ENCODE results near the gene TMEM242.

Gene TMEM242

DNA sequence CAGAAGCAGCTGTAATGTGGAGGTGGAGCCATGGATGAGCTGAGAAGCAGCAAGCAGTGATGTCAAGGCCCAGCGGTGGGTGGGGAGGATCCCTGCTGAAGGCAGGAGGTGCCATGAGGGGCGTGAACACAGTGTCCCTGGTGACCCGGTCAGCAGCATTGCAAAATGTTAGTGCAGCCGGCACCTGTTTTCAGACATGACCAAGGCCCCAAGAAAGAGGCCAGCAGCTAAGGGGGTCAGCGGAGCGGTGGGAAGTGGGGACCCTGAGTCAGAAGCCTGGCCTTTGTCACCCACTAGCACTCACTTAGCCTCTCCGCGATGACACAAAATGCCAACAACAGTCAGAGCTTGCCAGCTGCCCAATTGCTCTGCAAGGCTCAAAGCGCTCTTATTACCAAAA lies 51.9 kb downstream of the TMEM242 start:
- TF ChIP-seq TCF4 (CRISPR knock-in tag; IDR thresholded peaks at IDR 0.05; ENCODE audit: borderline replicate concordance) (no peak), ZC3H10 (CRISPR knock-in tag; IDR thresholded peaks at IDR 0.05) (no peak), ESRRG (CRISPR knock-in tag; IDR thresholded peaks at IDR 0.05) (no peak), ZNF565 (CRISPR knock-in tag; conservative IDR thresholded peaks at IDR 0.05; ENCODE audit: low read depth) (no peak), ZNF8 (CRISPR knock-in tag; IDR thresholded peaks at IDR 0.05) (no peak), ARNTL (CRISPR knock-in tag; IDR thresholded peaks at IDR 0.05; ENCODE audit: borderline replicate concordance, low read depth) (no peak), OSR1 (CRISPR knock-in tag; IDR thresholded peaks at IDR 0.05) (no peak), ZFP3 (CRISPR knock-in tag; IDR thresholded peaks at IDR 0.05) (no peak), ZFP30 (CRISPR knock-in tag; IDR thresholded peaks at IDR 0.05) (no peak)
- TF ChIP-seq, protein P1, sequence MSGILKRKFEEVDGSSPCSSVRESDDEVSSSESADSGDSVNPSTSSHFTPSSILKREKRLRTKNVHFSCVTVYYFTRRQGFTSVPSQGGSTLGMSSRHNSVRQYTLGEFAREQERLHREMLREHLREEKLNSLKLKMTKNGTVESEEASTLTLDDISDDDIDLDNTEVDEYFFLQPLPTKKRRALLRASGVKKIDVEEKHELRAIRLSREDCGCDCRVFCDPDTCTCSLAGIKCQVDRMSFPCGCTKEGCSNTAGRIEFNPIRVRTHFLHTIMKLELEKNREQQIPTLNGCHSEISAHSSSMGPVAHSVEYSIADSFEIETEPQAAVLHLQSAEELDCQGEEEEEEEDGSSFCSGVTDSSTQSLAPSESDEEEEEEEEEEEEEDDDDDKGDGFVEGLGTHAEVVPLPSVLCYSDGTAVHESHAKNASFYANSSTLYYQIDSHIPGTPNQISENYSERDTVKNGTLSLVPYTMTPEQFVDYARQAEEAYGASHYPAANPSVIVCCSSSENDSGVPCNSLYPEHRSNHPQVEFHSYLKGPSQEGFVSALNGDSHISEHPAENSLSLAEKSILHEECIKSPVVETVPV (CRISPR knock-in tag; IDR thresholded peaks at IDR 0.05): no peak
- TF ChIP-seq, protein P2, sequence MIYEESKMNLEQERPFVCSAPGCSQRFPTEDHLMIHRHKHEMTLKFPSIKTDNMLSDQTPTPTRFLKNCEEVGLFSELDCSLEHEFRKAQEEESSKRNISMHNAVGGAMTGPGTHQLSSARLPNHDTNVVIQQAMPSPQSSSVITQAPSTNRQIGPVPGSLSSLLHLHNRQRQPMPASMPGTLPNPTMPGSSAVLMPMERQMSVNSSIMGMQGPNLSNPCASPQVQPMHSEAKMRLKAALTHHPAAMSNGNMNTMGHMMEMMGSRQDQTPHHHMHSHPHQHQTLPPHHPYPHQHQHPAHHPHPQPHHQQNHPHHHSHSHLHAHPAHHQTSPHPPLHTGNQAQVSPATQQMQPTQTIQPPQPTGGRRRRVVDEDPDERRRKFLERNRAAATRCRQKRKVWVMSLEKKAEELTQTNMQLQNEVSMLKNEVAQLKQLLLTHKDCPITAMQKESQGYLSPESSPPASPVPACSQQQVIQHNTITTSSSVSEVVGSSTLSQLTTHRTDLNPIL (CRISPR knock-in tag; IDR thresholded peaks at IDR 0.05; ENCODE audit: low read depth): no peak
- TF ChIP-seq, protein P3, sequence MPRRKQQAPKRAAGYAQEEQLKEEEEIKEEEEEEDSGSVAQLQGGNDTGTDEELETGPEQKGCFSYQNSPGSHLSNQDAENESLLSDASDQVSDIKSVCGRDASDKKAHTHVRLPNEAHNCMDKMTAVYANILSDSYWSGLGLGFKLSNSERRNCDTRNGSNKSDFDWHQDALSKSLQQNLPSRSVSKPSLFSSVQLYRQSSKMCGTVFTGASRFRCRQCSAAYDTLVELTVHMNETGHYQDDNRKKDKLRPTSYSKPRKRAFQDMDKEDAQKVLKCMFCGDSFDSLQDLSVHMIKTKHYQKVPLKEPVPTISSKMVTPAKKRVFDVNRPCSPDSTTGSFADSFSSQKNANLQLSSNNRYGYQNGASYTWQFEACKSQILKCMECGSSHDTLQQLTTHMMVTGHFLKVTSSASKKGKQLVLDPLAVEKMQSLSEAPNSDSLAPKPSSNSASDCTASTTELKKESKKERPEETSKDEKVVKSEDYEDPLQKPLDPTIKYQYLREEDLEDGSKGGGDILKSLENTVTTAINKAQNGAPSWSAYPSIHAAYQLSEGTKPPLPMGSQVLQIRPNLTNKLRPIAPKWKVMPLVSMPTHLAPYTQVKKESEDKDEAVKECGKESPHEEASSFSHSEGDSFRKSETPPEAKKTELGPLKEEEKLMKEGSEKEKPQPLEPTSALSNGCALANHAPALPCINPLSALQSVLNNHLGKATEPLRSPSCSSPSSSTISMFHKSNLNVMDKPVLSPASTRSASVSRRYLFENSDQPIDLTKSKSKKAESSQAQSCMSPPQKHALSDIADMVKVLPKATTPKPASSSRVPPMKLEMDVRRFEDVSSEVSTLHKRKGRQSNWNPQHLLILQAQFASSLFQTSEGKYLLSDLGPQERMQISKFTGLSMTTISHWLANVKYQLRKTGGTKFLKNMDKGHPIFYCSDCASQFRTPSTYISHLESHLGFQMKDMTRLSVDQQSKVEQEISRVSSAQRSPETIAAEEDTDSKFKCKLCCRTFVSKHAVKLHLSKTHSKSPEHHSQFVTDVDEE (CRISPR knock-in tag; IDR thresholded peaks at IDR 0.05): no peak
- ATAC-seq: no peak

DNA sequence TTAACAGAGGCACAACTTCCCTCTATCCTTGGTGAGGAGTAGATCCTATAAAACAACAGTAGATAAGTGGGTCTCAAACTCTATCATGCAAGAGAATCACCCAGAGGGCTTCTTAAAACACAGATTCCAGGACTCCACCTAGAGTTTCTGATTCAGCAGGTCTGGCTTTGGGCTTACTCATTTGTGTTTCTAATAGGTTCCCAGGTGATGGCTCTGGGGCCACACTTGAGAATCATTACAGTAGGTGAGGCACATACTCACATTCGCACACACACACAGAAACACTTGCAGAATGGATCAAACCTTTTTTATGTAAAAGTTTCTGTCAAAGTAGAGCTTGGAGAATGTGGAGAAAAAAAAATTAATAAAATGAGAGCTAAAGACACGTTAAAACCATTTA lies 52.4 kb downstream of the TMEM242 start:
- ATAC-seq: no peak
- no peak for TF ChIP-seq SNAI2 (CRISPR knock-in tag; IDR thresholded peaks at IDR 0.05)
- no peak for TF ChIP-seq ZFP30 (CRISPR knock-in tag; IDR thresholded peaks at IDR 0.05)
- TF ChIP-seq ZNF8 (CRISPR knock-in tag; IDR thresholded peaks at IDR 0.05): no peak
- TF ChIP-seq PPARA (CRISPR knock-in tag; IDR thresholded peaks at IDR 0.05; ENCODE audit: borderline replicate concordance): no peak
- TF ChIP-seq ESRRG (CRISPR knock-in tag; IDR thresholded peaks at IDR 0.05): no peak
- TF ChIP-seq ZNF565 (CRISPR knock-in tag; conservative IDR thresholded peaks at IDR 0.05; ENCODE audit: low read depth): no peak
- TF ChIP-seq ARNTL (CRISPR knock-in tag; IDR thresholded peaks at IDR 0.05; ENCODE audit: borderline replicate concordance, low read depth): no peak
- no peak for TF ChIP-seq TOX (CRISPR knock-in tag; IDR thresholded peaks at IDR 0.05; ENCODE audit: borderline replicate concordance)
- TF ChIP-seq, protein P4, sequence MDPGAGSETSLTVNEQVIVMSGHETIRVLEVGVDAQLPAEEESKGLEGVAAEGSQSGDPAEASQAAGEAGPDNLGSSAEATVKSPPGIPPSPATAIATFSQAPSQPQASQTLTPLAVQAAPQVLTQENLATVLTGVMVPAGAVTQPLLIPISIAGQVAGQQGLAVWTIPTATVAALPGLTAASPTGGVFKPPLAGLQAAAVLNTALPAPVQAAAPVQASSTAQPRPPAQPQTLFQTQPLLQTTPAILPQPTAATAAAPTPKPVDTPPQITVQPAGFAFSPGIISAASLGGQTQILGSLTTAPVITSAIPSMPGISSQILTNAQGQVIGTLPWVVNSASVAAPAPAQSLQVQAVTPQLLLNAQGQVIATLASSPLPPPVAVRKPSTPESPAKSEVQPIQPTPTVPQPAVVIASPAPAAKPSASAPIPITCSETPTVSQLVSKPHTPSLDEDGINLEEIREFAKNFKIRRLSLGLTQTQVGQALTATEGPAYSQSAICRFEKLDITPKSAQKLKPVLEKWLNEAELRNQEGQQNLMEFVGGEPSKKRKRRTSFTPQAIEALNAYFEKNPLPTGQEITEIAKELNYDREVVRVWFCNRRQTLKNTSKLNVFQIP (CRISPR knock-in tag; IDR thresholded peaks at IDR 0.05; ENCODE audit: borderline replicate concordance, low read depth): no peak
- no peak for TF ChIP-seq ISL1 (CRISPR knock-in tag; IDR thresholded peaks at IDR 0.05)
- TF ChIP-seq, protein P5, sequence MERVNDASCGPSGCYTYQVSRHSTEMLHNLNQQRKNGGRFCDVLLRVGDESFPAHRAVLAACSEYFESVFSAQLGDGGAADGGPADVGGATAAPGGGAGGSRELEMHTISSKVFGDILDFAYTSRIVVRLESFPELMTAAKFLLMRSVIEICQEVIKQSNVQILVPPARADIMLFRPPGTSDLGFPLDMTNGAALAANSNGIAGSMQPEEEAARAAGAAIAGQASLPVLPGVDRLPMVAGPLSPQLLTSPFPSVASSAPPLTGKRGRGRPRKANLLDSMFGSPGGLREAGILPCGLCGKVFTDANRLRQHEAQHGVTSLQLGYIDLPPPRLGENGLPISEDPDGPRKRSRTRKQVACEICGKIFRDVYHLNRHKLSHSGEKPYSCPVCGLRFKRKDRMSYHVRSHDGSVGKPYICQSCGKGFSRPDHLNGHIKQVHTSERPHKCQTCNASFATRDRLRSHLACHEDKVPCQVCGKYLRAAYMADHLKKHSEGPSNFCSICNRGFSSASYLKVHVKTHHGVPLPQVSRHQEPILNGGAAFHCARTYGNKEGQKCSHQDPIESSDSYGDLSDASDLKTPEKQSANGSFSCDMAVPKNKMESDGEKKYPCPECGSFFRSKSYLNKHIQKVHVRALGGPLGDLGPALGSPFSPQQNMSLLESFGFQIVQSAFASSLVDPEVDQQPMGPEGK (CRISPR knock-in tag; IDR thresholded peaks at IDR 0.05; ENCODE audit: borderline replicate concordance): no peak
- TF ChIP-seq ZC3H10 (CRISPR knock-in tag; IDR thresholded peaks at IDR 0.05): no peak
- TF ChIP-seq TCF4 (CRISPR knock-in tag; IDR thresholded peaks at IDR 0.05; ENCODE audit: borderline replicate concordance): no peak
- TF ChIP-seq OSR1 (CRISPR knock-in tag; IDR thresholded peaks at IDR 0.05): no peak
- TF ChIP-seq, protein P3 (CRISPR knock-in tag; IDR thresholded peaks at IDR 0.05): no peak
- no peak for TF ChIP-seq CSDC2 (CRISPR knock-in tag; IDR thresholded peaks at IDR 0.05)
- no peak for TF ChIP-seq RARB (CRISPR knock-in tag; IDR thresholded peaks at IDR 0.05)
